Stimulated activated CD4-positive, alpha-beta T cell treated with anti-CD3 and anti-CD28 coated beads, TNF-alpha, amount 100 ng/mL, for 4 hours (primary cell): Measurements from ENCODE around the gene ETF1.
"Not testable (repeated sequence)": the region's sequence is repeated elsewhere in the genome, so short reads cannot be mapped to it uniquely, and the experiment has no call there.

Experiments used
- DNase-seq, 3 experiments: peaks; one replicate each; pipeline ENCODE4 v3.0.0-alpha.2; 2020; ENCODE audit warnings: low read depth in 3 of 3

Gene ETF1

GRCh38 chr5:138529812-138530211 lies 13.2 kb downstream of the ETF1 start:
- DNase-seq, result no peak

- DNase-seq, result no peak
These were observed 14.1 kb downstream of the ETF1 start for GRCh38 chr5:138528744-138529469.

- DNase-seq, result no peak
These were observed 14.8 kb downstream of the ETF1 start for GRCh38 chr5:138528208-138528607.

- DNase-seq, result no peak
These were observed 15.9 kb downstream of the ETF1 start for GRCh38 chr5:138527170-138527569.

GRCh38 chr5:138523406-138523805 lies 19.6 kb downstream of the ETF1 start:
- DNase-seq, result no peak

GRCh38 chr5:138520971-138521370 lies 22.1 kb downstream of the ETF1 start:
- no peak for DNase-seq

GRCh38 chr5:138517437-138517836 lies 25.6 kb downstream of the ETF1 start:
- no peak for DNase-seq

GRCh38 chr5:138515556-138516245 lies 27.3 kb downstream of the ETF1 start:
- no peak for DNase-seq

- no peak for DNase-seq
These were observed 29.0 kb downstream of the ETF1 start for GRCh38 chr5:138514021-138514420.

GRCh38 chr5:138508958-138509357 lies 34.1 kb downstream of the ETF1 start:
- no peak for DNase-seq

- DNase-seq, result not testable (repeated sequence)
These were observed 35.6 kb downstream of the ETF1 start for GRCh38 chr5:138507485-138507884.

GRCh38 chr5:138506370-138507306 lies 36.4 kb downstream of the ETF1 start:
- DNase-seq, result no peak

- DNase-seq, result no peak
These were observed 38.2 kb downstream of the ETF1 start for GRCh38 chr5:138504799-138505198.

GRCh38 chr5:138503487-138504270 lies 39.4 kb downstream of the ETF1 start:
- DNase-seq, result no peak

GRCh38 chr5:138502521-138502920 lies 40.5 kb downstream of the ETF1 start:
- DNase-seq, result no peak

GRCh38 chr5:138502121-138502520 lies 40.9 kb downstream of the ETF1 start:
- DNase-seq, result no peak

GRCh38 chr5:138498376-138498775 lies 44.7 kb downstream of the ETF1 start:
- no peak for DNase-seq

GRCh38 chr5:138495351-138495750 lies 47.7 kb downstream of the ETF1 start:
- DNase-seq, result no peak

GRCh38 chr5:138492560-138493045 lies 50.4 kb downstream of the ETF1 start:
- no peak for DNase-seq

- peak; percentile 69 to 75 (median 75) for DNase-seq
These were observed 51.1 kb downstream of the ETF1 start for GRCh38 chr5:138491669-138492559.
